GM21447 (cell line): Measurements from ENCODE around the gene APP.

Experiments
- ATAC-seq: cut with Tn5 transposase; IDR thresholded peaks from one replicate; pipeline ENCODE4 v1.9.1; 2021; ENCODE audit not compliant: unreplicated experiment

APP gene

DNA sequence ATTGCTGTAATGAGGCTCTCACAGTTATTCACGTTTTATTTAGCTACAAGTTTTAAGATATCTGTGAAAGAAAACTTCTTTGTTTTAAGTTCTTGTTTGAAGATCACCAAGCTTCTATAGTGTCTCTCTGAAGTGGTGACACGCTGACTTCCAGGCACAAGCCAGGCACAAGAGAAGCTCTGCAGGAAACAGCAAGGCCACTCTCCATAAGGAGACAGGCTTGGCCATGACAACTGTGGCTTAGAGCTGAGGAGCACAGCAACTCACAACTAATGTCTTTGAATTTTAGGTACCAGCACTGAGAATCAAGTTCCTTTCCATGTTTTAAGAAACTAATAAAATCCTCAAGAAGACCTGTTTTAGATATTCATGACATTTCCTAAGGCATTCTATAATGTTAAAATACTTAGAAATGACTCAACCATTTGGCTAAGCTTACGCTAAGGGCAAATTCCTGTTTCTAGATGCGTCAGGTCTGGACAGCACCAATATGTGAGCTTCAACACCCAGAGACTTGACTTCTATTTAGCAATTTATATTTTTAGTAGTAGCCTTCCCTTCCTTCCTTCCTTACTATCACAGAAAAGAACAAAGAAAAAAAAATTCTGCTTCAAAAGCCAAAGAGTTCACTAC, 40.2 kb downstream of the APP start:
- no peak for ATAC-seq

DNA sequence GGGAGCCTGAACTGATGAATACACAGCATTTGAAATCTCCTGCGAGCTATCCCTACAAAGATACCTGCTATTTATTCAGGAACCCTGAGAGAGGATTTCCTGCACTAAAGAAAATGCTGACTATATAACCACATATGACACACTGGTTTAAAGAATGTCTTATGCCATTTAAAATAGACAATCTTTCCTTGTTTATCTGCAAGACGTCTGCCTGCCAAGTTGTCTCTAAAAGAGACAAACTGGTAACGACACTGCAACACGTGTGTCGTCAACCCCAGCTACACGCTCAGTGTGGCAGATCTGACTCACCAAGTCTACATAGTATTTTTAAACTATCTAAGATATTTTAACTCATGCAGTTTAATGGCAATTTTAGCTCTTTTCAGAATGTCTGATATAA, 42.7 kb downstream of the APP start:
- no peak for ATAC-seq

DNA sequence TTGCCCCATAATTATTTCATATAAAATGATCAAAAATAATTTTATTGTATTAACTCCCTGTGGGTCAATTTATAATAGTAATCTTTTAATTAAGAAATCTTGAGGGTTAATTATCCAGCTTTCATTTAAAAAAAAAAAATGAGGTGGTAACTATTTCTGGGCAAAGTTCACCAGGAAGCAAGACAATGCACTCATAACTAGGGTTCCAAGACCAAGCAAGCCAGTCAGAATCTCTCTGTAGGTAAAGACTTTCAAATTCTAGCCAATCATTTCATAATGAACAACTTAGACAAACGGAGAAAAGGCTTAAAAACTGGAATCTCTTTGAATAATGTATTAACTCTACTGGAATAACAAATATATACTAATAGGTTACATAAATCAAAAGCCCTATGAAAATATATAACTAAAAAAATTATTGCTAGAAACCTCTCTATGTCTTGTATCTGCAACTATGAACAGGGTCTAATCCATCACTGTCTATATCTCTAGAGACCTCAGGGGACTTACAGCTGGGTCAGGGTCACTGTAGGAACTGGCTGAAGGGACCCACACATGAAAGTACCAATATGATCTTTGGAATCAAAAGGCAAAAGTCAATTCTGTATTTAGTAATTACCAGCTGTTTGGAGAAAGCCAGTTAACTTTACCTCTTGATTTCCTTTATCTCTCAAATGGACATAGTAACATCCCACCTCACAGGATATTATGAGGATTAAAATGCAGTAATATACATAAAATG, 43.3 kb downstream of the APP start:
- no peak for ATAC-seq

DNA sequence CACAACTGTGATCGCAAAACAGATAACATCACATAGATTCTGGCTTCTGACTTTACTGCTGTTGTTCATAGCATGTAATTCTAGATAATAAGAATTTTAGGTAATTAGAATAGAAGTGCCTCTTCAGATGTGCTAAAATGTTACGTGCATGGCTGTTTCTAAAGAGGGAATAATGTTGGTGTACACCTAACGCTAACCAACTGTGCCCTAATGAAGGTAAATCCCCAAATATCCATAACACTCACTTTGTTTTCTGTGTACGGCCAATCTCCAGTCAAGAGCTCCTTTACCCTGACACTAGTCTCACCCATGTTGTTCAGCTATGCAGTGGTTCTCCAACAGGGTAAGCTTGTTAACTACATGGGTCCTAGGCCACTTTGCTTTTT, 44.4 kb downstream of the APP start:
- no peak for ATAC-seq

DNA sequence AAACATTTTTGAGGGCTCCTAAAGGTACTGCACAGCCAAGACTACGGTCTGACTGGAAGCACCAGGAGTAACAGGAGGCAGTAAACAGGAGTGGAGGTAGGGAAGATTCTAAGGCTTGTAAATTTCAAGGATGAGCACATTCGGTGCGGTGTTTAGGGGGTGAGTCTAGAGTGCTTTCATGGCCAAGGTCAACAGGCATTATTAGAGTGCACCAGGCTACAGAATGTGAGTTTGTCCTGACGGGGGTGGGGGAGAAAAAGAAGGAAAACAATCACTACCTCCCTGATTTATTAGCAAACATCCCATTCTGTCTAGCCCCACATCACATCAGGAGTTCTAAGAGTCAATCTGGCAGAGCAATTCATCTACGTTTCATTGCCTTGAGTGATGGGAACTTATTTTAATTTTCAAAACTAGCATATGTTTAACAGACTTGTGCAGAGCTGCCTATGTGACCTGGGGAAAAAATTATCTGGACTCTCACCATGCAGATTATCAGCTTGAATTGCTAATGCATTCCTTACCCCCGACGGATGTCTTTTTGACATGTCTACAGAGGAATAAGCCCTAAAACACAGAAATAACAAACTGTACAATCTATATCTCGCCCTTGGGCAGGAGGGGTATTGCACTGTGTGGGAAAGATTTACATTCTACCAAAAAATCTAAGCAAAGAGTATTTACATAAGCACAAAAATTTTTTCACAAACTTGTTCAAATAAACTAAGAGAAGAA, 45.0 kb downstream of the APP start:
- no peak for ATAC-seq

DNA sequence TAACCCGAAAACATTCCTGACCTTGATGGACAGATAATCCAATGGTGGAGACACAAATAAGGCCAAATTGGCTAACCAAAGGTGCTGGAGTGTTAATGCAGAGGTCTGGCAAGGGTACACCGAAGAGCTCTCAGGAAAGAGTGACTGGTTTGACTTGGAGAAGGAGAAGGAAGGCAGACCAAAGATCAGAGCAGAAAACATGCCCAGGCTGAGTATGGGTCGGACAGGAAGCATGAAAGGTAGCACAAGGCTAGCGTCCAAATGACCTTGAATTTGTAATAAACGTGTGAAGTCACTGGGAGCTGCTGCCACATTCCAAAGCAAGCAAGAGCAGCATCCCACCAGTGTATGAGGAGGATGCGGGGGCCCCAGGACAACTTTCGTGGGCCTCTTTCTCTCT, 45.7 kb downstream of the APP start:
- ATAC-seq: no peak

DNA sequence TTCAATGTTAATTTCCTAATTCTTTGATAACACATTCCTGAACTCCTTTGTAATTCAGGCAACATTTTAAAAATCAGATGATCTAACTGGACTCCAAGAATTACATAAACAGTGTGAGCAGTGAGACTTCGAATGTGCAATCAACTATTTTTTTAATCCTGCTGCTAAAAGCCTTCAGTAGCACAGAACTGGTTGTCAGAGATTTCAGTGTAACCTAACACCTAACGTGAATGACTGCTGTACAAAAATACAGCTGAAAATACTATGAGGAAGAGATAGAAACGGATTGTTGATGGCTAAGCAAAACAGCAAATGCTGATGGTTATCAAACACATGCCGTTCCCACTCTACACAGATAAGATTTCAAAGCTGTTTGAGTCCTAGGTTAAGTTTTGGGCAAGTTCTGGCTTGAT, 46.1 kb downstream of the APP start:
- no peak for ATAC-seq

DNA sequence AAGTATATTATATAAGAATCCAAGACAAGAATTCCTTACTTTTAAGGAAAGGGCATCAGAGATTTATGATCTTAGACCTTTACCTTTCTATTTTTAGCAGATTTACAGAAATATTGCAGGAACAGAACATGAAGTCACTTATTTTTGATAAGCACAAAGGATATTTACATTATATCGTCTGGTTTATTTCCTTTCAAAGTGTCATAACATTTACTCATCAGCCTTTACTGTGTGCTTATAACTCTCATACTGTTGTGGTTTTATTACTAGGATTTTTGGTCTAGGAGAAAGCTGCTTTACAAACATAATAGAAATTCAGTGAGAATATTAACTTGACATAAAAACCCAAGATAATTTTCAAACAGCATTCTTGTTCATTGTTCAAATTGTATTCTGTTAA, 47.6 kb downstream of the APP start:
- ATAC-seq: no peak

DNA sequence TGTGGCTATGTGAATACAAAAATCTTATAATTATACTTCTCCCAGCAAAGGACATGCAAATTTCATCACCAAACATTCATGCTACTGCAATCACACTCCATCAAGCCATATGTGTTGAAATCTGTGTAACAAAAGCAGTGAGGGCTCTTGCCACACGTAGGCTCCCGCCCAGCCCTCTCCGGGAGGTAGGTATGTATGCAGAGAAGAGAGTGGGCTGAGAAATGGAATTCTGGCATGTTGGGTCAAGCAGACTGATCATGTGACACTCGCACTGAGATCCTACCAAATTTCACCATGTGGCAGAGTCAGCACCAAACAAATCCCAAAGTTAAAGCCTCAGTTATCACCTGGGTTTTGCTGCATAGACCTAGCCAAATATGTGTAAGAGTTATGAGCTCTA, 49.7 kb downstream of the APP start:
- no peak for ATAC-seq

DNA sequence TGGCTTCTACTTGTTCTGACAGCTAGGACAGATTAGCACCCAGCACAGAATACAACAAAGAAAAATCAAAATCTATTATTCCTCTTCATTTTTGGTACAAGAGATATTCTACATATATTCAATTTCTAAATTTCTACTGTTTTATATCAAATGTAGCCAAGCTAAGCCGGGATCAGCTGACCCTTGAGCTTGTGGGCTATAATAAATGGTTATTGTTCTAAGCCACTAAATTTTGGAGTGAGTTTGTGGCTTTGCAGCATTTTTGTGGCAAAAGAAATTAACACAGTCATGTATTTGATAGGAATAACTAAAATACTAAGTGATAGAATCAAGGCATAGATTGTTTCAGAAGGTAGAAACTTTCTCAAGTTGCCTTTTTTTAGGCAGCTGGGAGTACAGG, 50.7 kb downstream of the APP start:
- ATAC-seq: no peak

DNA sequence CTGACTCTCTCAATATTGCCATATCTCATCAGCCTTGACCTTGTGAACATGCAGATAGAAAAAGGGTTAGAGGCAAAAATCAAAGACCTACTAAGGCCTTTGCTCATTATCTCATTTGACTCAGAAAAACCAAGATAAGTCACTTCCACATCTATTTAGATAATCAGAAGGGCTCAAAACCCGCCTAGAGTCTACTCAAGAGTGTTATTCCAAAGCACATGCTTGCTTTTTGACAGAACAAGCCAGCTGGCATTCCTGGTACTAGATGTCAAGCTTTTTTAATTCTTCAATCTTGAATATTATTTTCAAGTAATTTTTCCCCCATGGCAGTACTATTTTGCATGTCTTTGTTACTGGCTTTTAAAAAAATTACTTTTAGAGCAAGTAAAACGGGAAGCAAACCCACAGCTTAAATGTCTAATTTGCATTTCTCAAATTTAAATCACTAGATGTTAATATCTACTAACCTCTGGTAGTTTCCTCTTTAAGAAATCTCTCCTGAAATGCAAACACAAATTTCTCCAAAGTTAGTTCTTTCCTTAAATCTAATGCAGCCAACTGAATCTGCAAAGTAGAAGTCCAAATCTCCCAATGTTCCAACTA, 51.5 kb downstream of the APP start:
- ATAC-seq: no peak

DNA sequence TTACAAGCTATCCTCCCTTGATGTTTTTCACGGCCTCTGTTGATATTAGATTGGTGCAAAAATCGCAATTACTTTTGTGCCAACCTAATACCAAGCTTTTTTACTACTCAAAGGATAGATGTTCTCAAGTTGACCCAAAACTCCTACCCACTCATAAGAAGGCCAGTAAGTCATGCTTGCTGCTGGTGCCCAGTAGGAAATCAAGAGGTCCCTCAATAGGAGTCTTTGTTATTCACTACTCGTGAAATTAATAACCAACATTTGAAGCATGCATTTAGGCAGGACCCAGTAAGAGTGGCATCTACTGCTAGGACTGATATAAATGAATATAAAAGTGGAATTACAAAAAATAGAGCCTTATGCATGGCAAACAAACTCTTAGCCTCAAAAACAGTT, 52.6 kb downstream of the APP start:
- ATAC-seq: no peak

DNA sequence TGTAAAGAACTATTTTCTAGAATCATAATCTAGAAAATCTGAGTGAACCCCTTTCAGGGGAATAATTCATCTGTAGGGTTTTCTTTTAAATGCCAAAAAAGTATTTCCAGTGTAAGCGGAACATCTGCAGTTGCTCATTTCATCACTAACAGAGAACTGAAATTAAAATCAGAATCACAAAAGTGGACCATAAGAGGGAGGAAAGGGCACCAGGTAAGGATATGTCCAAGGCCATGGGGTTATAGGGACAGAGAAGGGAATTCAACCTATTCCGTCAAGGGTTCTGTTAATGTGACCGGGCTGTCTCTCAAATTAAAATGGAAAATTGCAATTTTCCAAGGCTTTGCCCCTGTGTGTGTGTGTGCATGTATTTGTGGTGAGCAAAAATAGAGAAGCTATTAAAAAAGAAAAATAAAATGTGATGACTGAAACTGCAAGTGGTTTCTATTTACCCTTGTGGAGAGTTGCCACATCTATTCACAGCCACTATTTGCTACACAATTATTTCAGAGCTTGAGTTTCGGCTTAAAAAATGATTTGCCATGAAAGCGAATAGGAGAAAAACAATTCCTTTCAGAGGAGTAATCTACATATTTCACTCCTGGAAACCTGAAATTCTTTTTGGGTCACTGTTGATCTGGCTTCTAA, 53.1 kb downstream of the APP start:
- ATAC-seq: peak; percentile 63

DNA sequence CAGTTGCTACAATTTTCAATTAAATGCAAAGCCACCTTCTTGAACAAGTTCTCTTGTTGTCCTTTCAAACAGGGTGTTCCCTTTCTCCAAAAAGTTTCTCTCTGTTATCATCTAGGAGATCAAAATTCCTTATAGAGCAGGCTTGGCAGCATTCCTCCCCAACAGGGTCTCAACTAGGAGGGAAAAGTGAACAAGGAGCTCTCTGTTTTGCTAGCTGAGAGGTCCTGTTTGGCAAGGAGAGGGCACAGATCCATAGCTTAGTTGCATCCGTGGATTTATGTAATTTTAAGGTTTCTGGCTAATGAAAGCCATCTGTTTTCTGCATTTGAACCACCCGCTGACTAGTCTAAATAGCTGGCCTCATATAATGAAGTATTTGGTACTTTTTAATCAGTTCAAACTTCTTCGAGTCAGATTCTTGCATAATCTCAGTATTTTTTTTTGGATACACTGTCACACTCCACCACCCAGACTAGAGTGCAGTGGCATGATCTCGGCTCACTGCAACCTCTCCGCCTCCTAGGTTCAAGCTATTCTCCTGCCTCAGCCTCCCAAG, 54.0 kb downstream of the APP start:
- no peak for ATAC-seq

DNA sequence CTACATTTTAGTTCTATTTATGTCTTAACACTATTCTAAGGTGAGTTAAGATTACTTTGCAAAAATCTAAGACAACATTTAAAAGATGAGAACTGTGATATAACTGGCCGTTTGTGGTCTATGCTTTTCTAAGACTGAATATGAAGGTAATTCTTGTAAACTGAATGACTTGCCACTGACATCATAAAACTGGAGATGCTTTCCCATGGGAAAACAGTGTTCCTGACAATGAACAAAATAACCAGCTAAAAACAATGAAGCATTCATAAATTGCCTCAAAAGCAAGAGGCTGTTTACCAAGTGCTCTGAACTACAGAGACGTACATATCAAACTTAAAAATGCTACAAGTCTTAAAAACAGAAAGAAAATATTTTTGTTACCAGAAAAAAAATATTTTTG, 54.7 kb downstream of the APP start:
- ATAC-seq: no peak

DNA sequence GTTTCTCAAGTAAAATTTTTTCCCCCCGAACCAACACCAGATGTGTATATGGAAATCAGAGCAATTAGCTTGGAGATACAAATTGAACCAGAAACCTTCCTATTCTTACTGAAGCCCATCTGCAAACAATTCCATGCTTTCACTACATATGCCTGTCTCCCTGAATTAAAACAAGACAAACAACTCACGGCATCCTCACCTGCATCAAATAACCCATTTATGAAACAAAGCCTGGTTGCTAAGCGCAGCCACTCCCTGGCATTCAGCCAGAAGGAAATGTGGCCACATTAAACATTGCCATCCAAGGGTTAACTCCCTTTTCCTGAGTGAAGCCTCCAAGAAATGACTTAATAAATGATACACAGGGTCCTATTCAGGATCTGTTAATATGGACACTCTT, 55.3 kb downstream of the APP start:
- no peak for ATAC-seq

DNA sequence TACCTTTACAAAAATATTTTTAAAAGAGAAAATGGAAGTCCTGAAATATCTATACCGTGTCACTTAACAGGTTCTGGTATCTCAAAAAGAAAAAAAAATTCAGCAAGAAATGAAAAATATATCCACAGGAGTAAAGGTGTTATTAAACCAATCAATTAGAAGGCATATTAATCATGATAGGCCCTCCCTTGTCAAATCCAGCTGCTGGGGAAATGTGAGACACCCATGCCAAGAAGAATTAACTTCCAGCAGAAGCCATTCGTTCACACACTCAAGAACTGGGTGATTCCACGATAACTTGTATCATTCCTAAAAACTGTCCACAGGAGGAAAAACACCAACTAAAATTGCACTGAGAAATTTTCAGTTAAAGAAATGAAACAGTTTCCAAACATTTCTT, 57.6 kb downstream of the APP start:
- no peak for ATAC-seq

DNA sequence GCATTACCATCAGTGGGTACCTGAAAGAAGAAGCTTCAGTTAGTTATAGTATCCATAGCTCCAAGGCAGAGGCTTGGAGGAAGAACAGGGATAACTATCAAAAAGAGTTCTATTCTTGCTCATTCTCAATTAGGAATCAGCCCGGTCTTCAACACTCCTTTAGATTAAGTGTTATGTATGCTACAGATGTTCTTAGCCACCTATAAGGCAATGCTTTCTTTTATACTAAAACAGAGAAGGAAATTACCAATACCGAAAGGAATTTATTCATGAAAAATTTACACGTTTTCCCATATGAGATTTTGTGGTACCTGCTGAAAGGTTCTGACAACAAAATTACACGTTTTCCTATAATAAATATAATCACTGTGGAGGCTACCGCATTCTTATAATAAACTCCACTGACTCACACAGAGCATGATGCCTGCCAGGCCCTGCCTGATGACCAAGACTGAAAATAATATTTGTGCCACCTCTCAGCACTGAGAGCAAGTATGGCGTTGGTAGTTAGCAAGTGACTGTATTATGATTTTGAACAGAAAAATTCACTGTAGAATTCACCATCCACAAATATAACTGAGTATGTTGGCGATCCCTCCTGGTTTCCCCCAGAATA, 58.3 kb downstream of the APP start:
- no peak for ATAC-seq

DNA sequence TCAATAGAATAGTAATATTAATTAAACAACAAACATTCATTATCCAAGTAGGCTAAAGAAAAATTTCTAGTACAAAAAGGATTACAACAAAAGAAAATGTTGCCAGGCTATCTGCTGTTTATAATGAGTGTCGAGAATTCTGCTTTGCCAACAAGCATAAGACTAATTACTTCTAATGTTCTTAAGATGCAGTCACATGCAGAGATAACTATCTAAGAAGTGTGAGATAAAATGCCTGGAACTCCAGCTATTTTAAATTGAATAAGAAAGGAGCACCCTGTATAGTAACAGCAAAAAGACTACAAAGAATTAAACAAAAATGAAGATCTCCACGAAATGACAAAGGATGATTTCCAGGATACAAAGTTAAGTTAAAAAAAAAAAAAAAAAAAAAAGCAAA, 59.9 kb downstream of the APP start:
- ATAC-seq: no peak

DNA sequence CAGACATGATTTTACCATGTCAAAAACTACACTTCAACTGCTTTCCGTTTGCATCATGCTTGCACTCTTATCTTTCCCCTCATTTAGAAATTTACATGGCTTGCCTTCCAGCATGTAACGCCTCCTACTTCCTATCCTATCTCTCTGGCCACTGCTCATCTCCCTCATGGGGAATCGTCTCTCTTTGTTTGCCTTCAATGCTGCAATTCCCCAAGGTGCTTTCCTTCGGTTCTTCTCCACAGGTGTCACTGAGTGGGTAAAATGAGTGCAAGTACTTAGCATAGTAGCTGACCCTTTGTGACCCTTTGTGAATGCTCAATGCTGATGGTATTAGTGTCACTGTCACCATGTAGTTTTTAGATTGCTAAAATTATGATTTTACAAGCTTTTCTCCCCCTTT, 63.1 kb downstream of the APP start:
- no peak for ATAC-seq

DNA sequence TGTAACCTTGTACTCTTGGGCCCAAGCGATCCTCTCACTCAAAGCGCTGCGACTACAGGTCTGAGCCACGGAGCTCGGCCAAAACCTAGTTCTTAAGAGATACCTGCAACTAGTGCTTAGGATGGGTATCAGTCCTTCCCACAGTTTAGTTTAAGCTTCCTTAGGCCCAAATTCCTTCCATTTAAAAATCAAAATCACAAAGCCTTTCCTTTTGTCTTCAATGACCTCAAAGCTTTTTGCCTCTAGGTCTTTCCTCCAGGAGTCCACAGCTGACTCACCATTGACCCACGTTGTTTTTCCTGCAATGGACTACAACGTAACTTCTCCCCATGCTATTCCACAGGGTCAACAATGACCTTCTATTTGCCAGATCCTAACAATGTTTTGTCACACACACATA, 64.0 kb downstream of the APP start:
- no peak for ATAC-seq
